DMS 273 treated with DMSO at 0.1 percent for 48 hours (cell line): ENCODE measurements around the gene IFNA16.
"Not testable (repeated sequence)": the region's sequence is repeated elsewhere in the genome, so short reads cannot be mapped to it uniquely, and the experiment has no call there.

ENCODE experiments used
- DNase-seq: peaks from one replicate; lab custom pipeline; 2025; lab: John Stamatoyannopoulos, UW

IFNA16 gene

GRCh38 chr9:21217211-21217610 lies at the start of gene IFNA16:
Gene IFNA16 (minus strand): TSS chr9:21217311. CDS start chr9:21217305, 6 bp downstream.
- not testable (repeated sequence) for DNase-seq

- DNase-seq: no peak
These were observed 48.5 kb upstream of the IFNA16 start for GRCh38 chr9:21265421-21266189.

GRCh38 chr9:21255538-21256212 lies 38.6 kb upstream of the IFNA16 start:
- DNase-seq: no peak

GRCh38 chr9:21252721-21253547 lies 35.8 kb upstream of the IFNA16 start:
- peak; percentile 13 for DNase-seq

GRCh38 chr9:21251638-21252037 lies 34.5 kb upstream of the IFNA16 start:
- no peak for DNase-seq

- no peak for DNase-seq
These were observed 34.1 kb upstream of the IFNA16 start for GRCh38 chr9:21251190-21251589.

- no peak for DNase-seq
These were observed 27.7 kb upstream of the IFNA16 start for GRCh38 chr9:21244836-21245235.

GRCh38 chr9:21239911-21240310 lies 22.8 kb upstream of the IFNA16 start, which contains the start of gene IFNA14:
Gene IFNA14 (minus strand): TSS chr9:21240005. CDS start chr9:21239935, 70 bp downstream.
- DNase-seq: no peak

- not testable (repeated sequence) for DNase-seq
These were observed 19.2 kb upstream of the IFNA16 start for GRCh38 chr9:21236360-21236714.

- not testable (repeated sequence) for DNase-seq
These were observed 18.6 kb upstream of the IFNA16 start for GRCh38 chr9:21235468-21236359.

- DNase-seq: no peak
These were observed 17.1 kb upstream of the IFNA16 start for GRCh38 chr9:21234153-21234687.

- no peak for DNase-seq
These were observed 16.1 kb upstream of the IFNA16 start for GRCh38 chr9:21233258-21233657.

- DNase-seq: no peak
These were observed 11.0 kb upstream of the IFNA16 start, which contains the start of gene IFNA17 for GRCh38 chr9:21228122-21228521. Gene IFNA17 (minus strand): TSS chr9:21228222. CDS start chr9:21228173, 49 bp downstream.

GRCh38 chr9:21213411-21214326 lies 3.4 kb downstream of the IFNA16 start:
- DNase-seq: not testable (repeated sequence)

GRCh38 chr9:21212160-21212559 lies 5.0 kb downstream of the IFNA16 start:
- DNase-seq: not testable (repeated sequence)

GRCh38 chr9:21210782-21211181 lies 6.3 kb downstream of the IFNA16 start:
- not testable (repeated sequence) for DNase-seq

GRCh38 chr9:21210311-21210710 lies 6.8 kb downstream of the IFNA16 start:
- no peak for DNase-seq

- not testable (repeated sequence) for DNase-seq
These were observed 10.1 kb downstream of the IFNA16 start, which contains the start of gene IFNA10 for GRCh38 chr9:21207043-21207442. Gene IFNA10 (minus strand): TSS chr9:21207143. CDS start chr9:21207097, 46 bp downstream.

GRCh38 chr9:21205204-21205603 lies 11.9 kb downstream of the IFNA16 start:
- no peak for DNase-seq

- not testable (repeated sequence) for DNase-seq
These were observed 15.0 kb downstream of the IFNA16 start, which contains the start of gene IFNA7 for GRCh38 chr9:21202105-21202504. Gene IFNA7 (minus strand): TSS chr9:21202205. CDS start chr9:21202165, 40 bp downstream.
